ENCODE measurements around the gene KCNE4.

GRCh38 chr2:223075301-223076270, 23.6 kb downstream of the KCNE4 start:
- TF ChIP-seq PATZ1 (CRISPR knock-in tag; IDR thresholded peaks at IDR 0.05; ENCODE audit: borderline replicate concordance), result no peak
- no peak for TF ChIP-seq ZNF565 (CRISPR knock-in tag; conservative IDR thresholded peaks at IDR 0.05; ENCODE audit: low read depth)
- TF ChIP-seq ZFP30 (CRISPR knock-in tag; IDR thresholded peaks at IDR 0.05), result no peak
